ENCODE data around the gene ENGASE.
"Not testable (repeated sequence)": the region's sequence is repeated elsewhere in the genome, so short reads cannot be mapped to it uniquely, and the experiment has no call there.

Gene ENGASE

DNA sequence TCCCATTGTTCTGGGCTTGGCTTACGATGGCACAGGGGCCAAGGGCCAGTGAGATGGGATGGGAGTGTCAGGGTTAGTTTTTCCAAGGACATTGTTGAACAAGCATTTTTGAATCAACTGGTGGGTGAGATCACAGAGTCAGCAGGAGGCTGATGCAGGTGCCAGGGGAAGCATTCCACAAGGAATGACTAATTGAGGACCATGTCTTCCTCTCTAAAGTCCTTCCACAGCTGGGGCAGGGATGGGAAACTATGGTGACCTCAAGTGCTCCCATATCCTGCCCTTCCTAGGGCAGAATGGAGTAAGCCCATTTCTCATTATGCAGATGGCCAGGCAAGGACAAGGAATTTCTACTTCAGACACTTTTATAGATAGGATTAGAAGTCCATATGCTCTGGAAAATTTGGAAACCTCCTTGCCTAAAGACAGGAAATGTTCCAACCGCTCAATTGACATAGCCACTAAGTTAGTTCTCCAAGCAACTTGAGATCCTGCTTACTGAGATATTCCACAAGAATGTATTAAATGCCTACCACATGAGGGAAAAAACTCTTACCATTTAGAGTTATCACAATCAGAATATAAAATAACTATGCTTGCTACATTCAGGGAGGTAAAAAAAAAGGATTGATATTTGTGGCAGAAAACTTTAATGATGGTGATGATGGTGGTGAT lies 21.2 kb upstream of the ENGASE start:
- DNase-seq (ENCODE audit: low read depth), result peak; percentile 40

DNA sequence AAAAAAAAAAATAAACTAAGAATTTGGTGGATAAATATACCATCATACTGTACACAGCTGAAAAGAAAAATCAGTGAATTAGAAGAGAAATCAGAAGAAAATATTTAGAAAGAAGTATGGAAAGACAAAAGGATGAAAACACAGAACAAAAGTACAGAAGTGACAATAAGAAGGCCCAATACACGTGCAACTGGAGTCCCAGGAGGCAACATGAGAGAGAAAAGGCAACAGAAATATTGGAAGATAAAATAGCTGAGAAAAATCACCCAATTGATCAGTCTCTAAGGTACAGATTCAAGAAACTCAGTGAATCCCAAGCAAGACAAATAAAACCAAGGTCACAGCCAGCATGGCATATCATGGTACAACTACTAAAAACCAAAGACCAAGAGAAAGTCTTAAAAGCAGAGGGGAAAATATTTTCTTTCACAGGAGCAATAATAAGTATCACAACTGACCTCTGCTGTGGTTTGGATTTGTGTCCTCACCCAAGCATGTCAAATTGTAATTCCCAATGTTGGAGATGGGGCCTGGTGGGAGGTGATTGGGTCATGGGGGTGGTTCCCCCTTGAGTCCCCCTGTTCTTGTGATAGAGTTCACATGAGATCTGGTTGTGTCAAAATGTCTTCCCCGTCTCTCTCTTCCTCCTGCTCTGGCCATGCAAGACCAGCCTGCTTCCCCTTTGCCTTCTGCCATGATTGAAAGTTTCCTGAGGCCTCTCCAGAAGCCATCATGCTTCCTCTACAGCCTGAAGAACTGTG lies 20.2 kb upstream of the ENGASE start:
- no peak for DNase-seq (ENCODE audit: low read depth)

DNA sequence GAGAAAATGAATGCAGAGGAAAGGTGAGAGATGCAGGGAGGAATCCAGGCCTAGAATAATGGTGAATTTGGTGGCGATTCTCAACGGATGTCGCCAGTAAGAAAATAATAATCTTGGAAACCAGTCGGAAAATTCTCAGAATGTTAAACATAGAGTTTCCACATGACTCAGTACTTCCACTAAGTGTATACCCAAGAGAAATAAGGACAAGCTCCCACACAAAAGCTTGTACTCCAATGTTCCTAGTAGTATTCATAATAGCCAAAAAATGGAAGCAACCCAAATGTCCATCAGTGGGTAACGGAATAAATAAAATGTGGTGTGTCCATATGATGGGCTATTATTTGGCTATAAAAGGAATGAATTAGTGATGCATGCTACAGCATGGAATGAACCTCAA lies 19.4 kb upstream of the ENGASE start:
- DNase-seq (ENCODE audit: low read depth), result no peak

DNA sequence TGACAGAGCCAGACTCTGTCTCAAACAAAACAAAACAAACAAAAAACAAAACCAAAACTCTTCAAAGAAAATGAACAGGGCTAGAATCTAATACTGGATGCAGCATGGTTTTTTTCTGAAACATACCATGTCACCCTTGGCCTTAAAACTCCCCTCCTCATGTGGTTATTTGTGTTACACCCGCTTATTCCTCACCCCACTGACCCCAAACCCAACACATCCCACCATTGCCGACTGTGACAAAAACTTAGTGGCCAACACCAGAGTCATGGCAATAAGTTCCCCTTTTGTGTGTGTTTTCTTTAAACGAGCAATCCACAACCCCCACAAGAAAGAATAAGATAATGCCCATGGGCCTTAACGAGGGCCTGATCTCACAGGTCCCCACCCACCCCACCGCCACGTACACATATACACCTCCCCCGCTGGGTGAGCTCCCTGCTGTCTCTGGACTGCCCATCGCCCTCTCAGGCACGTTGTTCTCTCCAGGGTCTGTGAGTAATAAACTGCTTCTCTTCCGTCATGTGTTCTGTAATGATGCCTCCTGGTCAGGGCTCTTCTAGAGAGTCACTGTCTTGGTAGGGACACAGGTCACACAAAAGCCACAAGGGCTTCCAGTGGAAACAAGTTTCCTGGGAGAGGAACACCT lies 16.8 kb upstream of the ENGASE start:
- no peak for DNase-seq (ENCODE audit: low read depth)

DNA sequence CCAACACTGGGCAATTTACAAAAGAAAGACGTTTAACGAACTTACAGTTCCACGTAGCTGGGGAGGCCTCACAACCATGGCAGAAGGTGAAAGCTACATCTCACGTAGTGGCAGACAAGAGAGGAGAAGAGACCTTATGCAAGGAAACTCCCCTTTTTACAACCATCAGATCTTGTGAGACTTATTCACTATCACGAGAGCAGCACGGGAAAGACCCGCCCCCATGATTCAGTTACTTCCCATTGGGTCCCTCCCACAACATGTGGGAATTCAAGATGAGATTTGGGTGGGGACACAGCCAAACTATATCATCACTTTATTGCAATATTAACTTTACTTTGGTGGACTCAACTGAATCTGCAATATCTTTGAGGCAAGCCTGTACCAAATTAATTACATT lies 11.9 kb upstream of the ENGASE start:
- no peak for DNase-seq (ENCODE audit: low read depth)

DNA sequence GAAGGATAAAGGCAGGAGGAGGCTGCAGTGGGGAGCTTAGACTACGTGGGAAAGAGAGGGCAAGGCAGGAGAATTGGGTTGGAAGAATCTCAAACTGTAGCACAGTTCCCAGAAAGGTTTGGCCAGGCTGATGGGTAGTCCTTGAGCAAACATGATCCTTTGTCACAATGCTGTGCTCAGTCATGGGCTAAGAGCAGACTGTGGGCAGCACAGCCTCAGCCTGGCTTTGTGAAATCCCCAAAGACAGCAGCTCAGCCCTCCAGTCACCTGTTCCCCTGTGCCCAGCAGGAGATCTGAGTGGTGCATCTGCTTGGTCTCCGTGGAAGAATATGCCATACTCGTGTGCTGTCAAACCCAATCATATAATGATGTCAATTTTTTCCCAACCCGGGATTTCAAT lies 10.6 kb upstream of the ENGASE start:
- DNase-seq (ENCODE audit: low read depth), result no peak

DNA sequence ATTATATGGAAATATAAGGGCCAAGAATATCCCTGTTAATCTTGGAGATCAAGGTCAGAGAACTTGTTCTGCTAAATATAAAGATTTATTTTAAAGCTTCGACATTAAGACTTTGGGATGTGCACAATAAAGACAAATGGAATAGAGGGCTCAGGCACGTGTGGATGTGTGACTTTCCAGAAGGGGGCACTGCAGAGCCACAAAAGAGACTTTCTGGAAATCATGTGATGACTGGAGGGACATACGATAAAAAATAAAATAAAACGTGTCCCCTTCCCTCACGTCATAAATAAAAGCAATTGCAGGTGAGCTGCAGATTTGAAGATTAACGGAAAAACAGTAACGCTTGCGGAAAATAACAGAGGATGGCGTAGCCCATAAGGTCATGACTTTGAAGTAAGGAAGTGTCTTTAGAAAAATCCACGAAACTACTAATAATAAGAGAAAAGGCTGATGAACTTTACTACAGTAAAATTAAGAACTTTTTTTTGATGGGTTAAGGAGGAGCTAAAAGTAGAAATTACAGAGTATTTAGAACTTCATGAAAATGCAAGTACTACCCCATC lies 9.4 kb upstream of the ENGASE start:
- peak; percentile 21 for DNase-seq (ENCODE audit: low read depth)

DNA sequence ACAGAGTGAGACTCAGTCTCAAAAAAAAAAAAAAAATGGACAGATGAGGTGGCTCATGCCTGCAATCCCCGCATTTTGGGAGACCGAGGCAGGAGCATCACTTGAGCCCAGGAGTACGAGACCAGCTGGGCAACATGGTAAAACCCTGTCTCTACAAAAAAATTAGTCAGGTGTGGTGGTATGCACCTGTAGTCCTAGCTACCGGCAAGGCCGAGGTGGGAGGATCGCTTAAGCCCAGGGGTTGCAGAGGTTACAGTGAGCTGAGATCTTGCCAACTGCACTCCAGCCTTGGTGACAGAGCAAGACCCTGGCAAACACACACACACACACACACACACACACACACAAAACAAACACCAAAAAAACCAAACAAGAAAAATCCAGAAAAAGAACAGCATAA lies 7.7 kb upstream of the ENGASE start:
- no peak for DNase-seq (ENCODE audit: low read depth)

DNA sequence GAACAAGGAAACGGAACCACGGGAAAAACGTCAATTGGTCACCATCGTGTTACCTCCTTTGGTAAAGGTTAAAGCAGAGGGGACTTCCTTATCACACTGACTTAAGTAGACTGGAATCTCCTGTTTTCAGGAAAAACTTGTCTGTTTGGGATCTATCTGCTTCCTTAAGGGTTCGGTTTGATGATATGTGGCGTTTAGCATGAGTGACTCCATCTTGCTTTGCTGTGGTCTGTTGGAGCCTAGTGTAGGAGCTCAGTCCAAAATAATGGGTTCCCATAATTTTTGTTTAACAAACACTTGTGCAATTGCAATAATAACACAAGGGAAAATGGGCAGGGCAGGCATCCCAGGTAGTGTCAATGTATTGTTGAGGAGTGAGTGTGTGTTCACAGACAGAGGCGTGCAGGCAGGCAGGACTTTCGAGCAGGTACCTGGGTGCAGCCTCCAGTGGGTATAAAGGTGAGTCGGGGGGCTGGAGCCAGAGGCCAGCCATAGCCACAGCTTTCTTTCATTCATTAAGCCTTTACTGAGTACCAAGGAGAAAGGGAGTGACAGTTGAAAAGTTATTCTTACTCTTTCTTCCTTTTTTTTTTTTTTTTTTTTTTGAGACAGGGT lies 4.3 kb upstream of the ENGASE start:
- DNase-seq (ENCODE audit: low read depth), result no peak

DNA sequence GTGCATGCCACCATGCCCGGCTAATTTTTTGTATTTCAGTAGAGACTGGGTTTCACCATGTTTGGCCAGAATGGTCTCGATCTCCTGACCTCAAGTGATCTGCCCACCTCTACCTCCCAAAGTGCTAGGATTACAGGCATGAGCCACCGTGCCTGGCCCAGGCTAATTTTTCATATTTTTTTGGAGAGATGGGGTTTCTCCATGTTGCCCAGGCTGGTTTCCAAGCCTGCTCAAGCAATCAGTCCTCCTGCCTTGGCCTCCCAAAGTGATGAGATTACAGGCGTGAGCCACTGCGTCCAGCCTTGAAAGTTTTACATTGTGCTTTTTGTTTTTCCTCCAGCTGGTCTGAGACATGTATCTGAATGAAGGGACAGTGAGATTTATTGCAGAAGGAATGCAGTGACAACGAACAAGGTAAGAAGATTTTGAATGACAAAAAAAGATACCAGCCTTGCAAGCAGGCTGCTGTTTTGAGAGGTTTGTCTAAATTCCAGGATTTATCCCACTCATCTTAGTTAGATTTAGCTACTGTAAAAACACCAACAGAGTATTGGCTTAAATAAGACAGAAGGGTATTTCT lies 3.4 kb upstream of the ENGASE start:
- no peak for DNase-seq (ENCODE audit: low read depth)

DNA sequence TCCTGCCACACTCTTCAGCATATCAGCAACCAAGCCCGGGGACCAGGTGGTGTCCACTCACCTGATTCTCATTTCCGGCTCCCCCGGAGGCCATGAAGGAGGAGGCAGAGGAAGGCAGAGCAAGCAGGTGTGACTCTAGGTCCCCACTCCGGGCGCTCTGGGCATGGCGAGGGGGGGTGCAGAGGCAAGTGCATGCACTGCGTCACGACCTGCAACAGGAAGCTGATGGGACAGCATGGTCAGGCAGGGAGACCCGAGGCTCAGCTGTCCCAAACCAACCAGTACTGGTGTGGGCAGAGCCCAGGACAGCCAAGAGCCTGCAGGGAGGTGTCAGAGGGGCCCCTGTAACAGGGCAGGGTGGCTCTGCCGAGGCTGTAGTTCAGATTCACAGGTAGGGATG lies 2.1 kb upstream of the ENGASE start:
- DNase-seq (ENCODE audit: low read depth), result no peak

DNA sequence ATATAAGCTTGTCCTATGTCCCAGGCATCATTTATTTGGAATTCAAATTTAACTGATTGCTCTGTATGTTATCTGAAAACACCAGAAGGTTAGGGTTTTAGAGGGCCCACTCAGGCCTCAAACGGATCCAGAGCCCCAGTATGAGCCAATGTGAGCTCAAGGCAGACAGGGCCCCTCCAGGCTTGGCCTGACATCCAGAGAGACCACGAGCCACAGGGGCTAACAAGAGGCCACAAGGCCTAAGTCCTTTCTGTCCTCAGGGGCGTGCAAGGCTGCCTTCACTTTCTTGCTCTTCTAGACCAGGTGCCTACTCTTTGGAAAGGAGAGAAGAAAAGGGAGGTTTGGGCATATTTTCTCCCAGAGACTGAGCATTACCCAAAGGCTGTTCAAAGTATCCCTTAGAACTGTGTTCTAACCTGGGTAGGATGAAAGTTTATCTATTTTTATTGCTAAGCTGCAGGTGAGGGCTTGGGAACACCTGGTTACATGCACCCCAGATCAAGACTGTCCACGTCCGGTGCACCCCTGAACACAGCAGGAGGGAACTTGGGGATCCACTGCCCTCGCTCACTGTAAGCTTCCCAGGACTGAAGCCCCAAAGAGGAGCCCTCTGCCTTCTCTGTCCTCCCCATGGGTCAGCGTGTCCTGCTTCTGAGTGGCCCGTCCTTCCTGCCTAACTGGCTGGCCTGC lies 1.5 kb upstream of the ENGASE start:
- DNase-seq (ENCODE audit: low read depth), result no peak

DNA sequence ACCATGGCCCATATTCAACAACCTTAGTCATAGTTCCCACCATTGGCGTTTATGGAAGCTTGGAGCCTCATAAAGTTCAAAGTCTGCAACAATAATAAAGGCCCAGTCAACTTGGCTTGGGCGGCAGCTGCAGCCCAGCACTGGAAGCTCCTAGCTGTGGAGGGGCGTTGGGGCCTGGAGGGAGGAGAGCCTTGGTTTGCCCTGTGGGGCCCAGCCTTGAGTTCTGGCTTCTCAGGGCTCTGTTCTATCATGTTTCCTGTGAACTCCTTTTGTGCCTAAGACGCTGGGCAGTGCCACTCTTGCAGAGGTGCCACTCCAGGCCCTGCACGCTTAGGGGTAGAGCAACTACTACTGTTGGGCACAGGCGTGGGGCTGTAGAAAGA lies 927 bp upstream of the ENGASE start:
- no peak for DNase-seq (ENCODE audit: low read depth)

DNA sequence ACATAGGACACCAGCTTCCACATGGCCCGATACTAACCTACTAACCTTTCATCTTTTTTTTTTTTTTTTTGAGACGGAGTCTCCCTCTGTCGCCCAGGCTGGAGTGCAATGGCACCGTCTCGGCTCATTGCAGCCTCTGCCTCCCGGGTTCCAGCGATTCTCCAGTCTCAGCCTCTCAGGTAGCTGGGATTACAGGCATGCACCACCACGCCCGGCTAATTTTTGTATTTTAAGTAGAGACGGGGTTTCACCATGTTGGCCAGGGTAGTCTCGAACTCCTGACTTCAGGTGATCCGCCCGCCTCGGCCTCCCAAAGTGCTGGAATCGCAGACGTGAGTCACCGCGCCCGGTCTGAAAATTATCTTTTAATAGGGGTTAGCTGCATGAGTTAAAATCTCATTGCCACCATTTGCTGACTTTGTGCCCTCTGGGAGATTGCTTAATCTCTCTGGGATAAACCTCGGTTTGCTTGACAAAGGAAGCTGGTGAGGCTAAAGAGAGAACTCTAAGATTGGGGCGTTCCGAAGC lies 439 bp upstream of the ENGASE start:
- not testable (repeated sequence) for DNase-seq (ENCODE audit: low read depth)

DNA sequence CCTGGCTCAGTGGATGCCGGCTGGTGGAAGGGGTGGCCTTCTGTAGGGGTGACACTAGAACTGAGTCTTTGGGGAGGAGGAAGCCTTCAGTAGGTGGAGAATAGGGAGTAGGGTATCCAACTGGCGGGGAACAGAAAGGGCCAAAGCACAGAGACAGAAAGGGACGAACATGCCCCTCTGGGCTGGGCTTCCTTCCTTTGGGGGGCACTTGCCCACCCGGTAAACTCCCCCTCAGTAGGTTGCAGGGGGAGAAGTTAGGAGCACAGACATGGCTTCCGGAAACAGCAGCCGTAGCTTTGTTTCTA lies 774 bp downstream of the ENGASE start:
- no peak for DNase-seq (ENCODE audit: low read depth)

DNA sequence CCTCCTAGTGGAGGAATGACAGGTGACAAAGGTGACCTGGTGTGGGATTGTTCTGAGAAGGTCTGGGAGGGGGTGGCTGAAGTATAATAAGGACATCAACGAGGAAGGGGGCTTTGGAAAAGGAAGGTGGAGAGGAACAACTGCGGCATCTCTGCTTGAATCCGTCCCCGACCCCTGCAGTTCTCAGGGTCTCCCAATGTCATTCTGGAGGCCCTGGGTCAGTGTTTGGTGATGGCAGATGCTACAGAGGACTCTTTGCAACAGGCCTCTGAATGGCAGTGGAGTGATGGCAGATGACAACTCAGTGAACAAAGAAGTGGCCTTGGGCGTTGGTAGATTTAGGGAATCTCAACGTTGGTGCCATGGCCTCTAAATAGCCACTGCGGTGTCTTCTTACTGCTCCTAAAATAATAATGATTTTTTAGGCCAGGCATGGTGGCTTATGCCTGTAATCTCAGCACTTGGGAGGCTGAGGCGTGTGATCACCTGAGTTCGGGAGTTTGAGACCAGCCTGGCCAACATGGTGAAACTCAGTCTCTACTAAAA lies 1.3 kb downstream of the ENGASE start:
- DNase-seq (ENCODE audit: low read depth), result no peak

DNA sequence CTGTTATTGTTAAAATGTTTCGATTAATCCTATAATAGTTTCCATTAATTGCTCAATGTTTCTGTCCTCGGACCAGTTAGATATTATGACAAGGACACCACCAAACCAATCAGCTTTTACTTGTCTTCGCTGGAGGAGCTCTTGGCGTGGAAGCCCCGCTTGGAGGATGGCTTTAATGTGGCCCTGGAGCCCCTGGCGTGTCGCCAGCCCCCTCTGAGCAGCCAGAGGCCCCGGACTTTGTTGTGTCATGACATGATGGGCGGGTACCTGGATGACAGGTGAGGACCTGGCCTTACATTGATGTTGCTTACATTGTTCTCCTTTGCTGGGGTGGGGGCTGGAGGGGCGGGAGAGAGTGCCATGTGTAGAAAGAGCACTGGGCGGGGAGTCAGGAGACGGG lies 3.0 kb downstream of the ENGASE start:
- DNase-seq (ENCODE audit: low read depth), result no peak

DNA sequence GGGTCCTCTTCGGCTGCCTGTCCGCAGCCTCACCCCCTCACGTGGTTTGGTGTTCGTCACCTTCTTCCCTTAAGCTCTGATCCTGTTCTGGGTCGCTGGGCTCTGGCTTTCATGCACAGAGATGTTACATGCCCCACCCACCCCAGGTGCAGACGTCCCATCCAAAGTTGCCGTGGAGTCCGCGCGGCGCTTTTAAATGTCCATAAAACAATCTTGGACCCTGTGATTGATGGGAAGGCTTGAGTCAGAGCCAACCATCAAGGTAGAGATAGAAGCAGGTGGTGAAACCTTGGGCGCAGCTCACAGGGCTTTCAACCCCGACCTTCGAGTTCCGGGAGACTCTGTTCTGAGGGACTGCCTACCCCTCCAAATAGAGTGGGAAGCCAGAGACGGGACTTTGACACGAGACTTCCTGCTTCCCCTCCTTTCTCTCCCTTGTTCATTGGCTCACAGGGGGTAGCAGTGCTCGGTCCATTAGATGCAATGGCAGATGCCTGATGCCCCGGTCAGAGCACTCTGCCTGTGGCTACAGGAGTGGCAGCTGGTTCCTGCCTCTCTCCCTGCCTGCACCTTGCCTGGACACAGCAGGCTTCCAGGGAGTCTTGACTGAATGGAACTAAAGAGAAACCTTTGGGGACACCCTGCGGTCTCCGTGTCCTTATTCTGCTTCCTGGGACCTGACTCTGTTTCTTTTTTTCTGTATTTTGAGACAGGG lies 4.0 kb downstream of the ENGASE start:
- DNase-seq (ENCODE audit: low read depth), result no peak

DNA sequence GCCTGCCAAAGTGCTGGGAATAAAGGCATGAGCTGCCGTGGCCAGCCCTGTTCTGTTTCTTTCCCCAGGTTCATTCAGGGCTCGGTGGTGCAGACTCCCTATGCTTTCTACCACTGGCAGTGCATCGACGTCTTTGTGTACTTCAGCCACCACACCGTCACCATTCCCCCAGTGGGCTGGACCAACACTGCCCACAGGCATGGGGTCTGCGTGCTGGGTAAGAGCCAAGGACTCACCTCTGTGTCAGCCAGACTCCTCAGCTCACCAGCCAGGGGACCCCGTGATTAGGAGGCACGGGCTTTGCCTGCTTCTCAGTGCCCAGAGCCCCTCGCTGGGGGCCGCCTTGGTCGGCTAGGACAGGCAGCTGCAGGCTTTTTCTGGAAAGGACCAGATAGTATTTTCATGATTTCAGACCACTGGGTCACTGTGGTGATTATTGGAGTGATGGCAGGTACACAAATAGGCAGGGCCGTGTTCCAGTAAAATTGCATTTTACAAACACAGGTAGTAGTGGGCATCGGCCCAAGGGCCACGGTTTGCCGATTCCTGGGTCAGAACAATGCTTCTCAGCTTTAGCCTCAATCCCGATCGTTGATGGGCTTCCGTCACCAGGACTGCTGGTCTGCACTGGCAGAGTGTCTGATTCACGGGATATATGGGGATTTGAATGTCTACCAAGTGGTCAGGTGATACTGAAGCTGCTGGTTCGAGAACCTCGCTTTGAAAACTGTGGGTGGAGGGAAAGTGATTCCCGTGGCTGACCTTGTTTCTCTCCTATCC lies 5.0 kb downstream of the ENGASE start:
- DNase-seq (ENCODE audit: low read depth), result no peak

DNA sequence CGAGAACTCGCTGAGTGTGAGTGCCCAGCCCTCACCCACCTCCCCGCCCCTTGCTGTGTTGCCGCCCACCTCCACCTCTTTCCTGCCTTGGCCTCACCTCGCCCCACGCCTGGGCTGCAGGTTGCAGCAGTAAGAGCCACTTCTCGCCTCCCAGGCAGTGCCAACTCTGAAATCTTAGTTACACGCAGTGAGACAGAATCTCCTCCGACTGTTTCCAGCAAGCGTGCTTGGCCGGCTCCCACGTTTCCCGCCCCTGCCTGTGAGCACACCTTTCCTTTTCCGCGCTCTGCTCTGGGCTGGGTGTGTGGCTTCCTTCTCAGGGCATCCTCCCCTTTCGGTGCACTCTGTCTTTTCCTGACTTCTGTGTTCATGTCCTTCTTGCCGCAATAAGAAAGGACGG lies 5.7 kb downstream of the ENGASE start:
- no peak for DNase-seq (ENCODE audit: low read depth)

Measured in fibroblast of gingiva (primary cell).